ENCODE results near the gene PDSS2. TPM values are rescaled to one million over a fixed set of nuclear protein-coding genes. Genes with fewer than 3 reads are reported as not detected.

The PDSS2 gene
- total RNA-seq, 1 experiment from 2014 or later = 17.7 TPM

- BruUV-seq (replicated peaks) = no TSS peak
- intact Hi-C loops (cut with micrococcal nuclease; ENCODE audit: unreplicated experiment) (no loop called here), in situ Hi-C loops (cut with HindIII; ENCODE audit: low pct_unique_long_range_greater_than_20kb, low sequenced_read_pairs) (no loop called here)
- ATAC-seq (no peak), DNase-seq (ENCODE audit: low read depth, low spot score) (no peak)
- no peaks in the 10 kb centered on the region for H3K27me3 ChIP-seq (ENCODE audit: control insufficient read depth, insufficient read depth, low read length)
- H3K36me3 ChIP-seq (ENCODE audit: control insufficient read depth, insufficient read depth, low read length) = no peaks in the 10 kb centered on the region
- no peak overlapping the region for H3K4me3 ChIP-seq (ENCODE audit: low read depth in 2 of 2, low read length in 2 of 2)
- POLR2A ChIA-PET = interaction anchor here (0.6 kb wide), 1 partner anchor 513 kb away, joined by 3 read pairs; no protein-coding TSS in a partner anchor
- H3K4me1 ChIP-seq (ENCODE audit: control insufficient read depth, insufficient read depth, low read length) = peaks cover 3% of the 10 kb centered on the region; the same call in 1 of the 2 replicates
- no peak for TF ChIP-seq TCF7L2 (IDR thresholded peaks at IDR 0.05; ENCODE audit: low read depth, low read length)
- TF ChIP-seq POLR2AphosphoS5 (IDR thresholded peaks at IDR 0.05; ENCODE audit: low read depth, low read length) = no peak
- TF ChIP-seq, protein P1, sequence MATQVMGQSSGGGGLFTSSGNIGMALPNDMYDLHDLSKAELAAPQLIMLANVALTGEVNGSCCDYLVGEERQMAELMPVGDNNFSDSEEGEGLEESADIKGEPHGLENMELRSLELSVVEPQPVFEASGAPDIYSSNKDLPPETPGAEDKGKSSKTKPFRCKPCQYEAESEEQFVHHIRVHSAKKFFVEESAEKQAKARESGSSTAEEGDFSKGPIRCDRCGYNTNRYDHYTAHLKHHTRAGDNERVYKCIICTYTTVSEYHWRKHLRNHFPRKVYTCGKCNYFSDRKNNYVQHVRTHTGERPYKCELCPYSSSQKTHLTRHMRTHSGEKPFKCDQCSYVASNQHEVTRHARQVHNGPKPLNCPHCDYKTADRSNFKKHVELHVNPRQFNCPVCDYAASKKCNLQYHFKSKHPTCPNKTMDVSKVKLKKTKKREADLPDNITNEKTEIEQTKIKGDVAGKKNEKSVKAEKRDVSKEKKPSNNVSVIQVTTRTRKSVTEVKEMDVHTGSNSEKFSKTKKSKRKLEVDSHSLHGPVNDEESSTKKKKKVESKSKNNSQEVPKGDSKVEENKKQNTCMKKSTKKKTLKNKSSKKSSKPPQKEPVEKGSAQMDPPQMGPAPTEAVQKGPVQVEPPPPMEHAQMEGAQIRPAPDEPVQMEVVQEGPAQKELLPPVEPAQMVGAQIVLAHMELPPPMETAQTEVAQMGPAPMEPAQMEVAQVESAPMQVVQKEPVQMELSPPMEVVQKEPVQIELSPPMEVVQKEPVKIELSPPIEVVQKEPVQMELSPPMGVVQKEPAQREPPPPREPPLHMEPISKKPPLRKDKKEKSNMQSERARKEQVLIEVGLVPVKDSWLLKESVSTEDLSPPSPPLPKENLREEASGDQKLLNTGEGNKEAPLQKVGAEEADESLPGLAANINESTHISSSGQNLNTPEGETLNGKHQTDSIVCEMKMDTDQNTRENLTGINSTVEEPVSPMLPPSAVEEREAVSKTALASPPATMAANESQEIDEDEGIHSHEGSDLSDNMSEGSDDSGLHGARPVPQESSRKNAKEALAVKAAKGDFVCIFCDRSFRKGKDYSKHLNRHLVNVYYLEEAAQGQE (IDR thresholded peaks at IDR 0.05; ENCODE audit: insufficient read depth in 1 of 2, low read depth in 2 of 2, low read length in 1 of 2) = no peak
- no peak for TF ChIP-seq CTCF (IDR thresholded peaks at IDR 0.05)
- no peak for TF ChIP-seq SIN3A (IDR thresholded peaks at IDR 0.05; ENCODE audit: borderline replicate concordance, insufficient read depth, low read depth, low read length)
- CTCF ChIA-PET = interaction anchor here (0.8 to 1.0 kb wide), 2 partner anchors 16 to 550 kb away, joined by 3 to 6 read pairs; no protein-coding TSS in a partner anchor
- H3K9me3 ChIP-seq (ENCODE audit: control insufficient read depth, insufficient read depth, low read depth, low read length) = no peaks in the 10 kb centered on the region
- no peak overlapping the region for H3K27ac ChIP-seq (ENCODE audit: low read length)
Observed at GRCh38 chr6:107129370-107129925, 329.9 kb downstream of the PDSS2 start.

GRCh38 chr6:107128577-107128976, 330.8 kb downstream of the PDSS2 start:
- ChIA-PET CTCF (no interaction called here), POLR2A (no interaction called here)
- Histone ChIP-seq H3K9me3 (ENCODE audit: control insufficient read depth, insufficient read depth, low read depth, low read length) (no peaks in the 10 kb centered on the region), H3K36me3 (ENCODE audit: control insufficient read depth, insufficient read depth, low read length) (no peaks in the 10 kb centered on the region), H3K27me3 (ENCODE audit: control insufficient read depth, insufficient read depth, low read length) (no peaks in the 10 kb centered on the region), H3K4me1 (ENCODE audit: control insufficient read depth, insufficient read depth, low read length) (peaks cover 3% of the 10 kb centered on the region; the same call in 1 of the 2 replicates), H3K4me3 (ENCODE audit: low read depth in 2 of 2, low read length in 2 of 2) (no peak overlapping the region), H3K27ac (ENCODE audit: low read length) (no peak overlapping the region)
- intact Hi-C loops (cut with micrococcal nuclease; ENCODE audit: unreplicated experiment) (no loop called here), in situ Hi-C loops (cut with HindIII; ENCODE audit: low pct_unique_long_range_greater_than_20kb, low sequenced_read_pairs) (no loop called here)
- ATAC-seq = no peak
- TF ChIP-seq SIN3A (IDR thresholded peaks at IDR 0.05; ENCODE audit: borderline replicate concordance, insufficient read depth, low read depth, low read length) (no peak), TCF7L2 (IDR thresholded peaks at IDR 0.05; ENCODE audit: low read depth, low read length) (no peak)
- BruUV-seq (replicated peaks) = no TSS peak
- no peak for DNase-seq (ENCODE audit: low read depth, low spot score)

DNA sequence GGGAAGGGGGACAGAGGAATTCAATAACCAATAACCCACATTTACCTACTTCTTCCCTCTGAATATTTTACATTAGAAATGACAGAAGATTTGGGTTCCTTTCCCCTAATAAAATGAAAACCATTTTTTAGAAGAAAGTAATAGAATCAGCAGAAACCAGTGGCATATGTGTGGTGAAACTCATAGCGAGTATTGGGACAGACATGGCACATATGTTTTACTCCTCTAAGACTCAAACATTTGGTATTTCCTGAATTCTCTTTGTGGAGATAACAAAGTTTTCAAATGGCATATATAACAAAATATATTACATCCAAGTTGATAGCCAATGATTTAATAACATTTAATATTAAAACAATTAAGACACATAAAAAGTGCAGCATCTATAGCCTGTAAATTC, 331.2 kb downstream of the PDSS2 start:
- BruUV-seq (replicated peaks) = no TSS peak
- no peaks in the 10 kb centered on the region for H3K9me3 ChIP-seq (ENCODE audit: control insufficient read depth, insufficient read depth, low read depth, low read length)
- ChIA-PET CTCF (no interaction called here), POLR2A (no interaction called here)
- TF ChIP-seq CTCF (IDR thresholded peaks at IDR 0.05) (no peak), POLR2AphosphoS5 (IDR thresholded peaks at IDR 0.05; ENCODE audit: low read depth, low read length) (no peak), SIN3A (IDR thresholded peaks at IDR 0.05; ENCODE audit: borderline replicate concordance, insufficient read depth, low read depth, low read length) (no peak), TCF7L2 (IDR thresholded peaks at IDR 0.05; ENCODE audit: low read depth, low read length) (no peak)
- TF ChIP-seq, protein P1 (IDR thresholded peaks at IDR 0.05; ENCODE audit: insufficient read depth in 1 of 2, low read depth in 2 of 2, low read length in 1 of 2) = no peak
- intact Hi-C loops (cut with micrococcal nuclease; ENCODE audit: unreplicated experiment) = no loop called here
- ATAC-seq = no peak
- peaks cover 3% of the 10 kb centered on the region; the same call in 1 of the 2 replicates for H3K4me1 ChIP-seq (ENCODE audit: control insufficient read depth, insufficient read depth, low read length)
- no peaks in the 10 kb centered on the region for H3K36me3 ChIP-seq (ENCODE audit: control insufficient read depth, insufficient read depth, low read length)
- H3K27ac ChIP-seq (ENCODE audit: low read length) = no peak overlapping the region
- no peak for DNase-seq (ENCODE audit: low read depth, low spot score)
- in situ Hi-C loops (cut with HindIII; ENCODE audit: low pct_unique_long_range_greater_than_20kb, low sequenced_read_pairs) = no loop called here
- H3K4me3 ChIP-seq (ENCODE audit: low read depth in 2 of 2, low read length in 2 of 2) = no peak overlapping the region
- H3K27me3 ChIP-seq (ENCODE audit: control insufficient read depth, insufficient read depth, low read length) = no peaks in the 10 kb centered on the region

All from Panc1 (cell line).